Trophoblast cell (in vitro differentiated cells and primary cell): ENCODE measurements around the gene ZNF415.
A peak's percentile ranks its signal among the peaks of the same experiment; 100 is the strongest.

ENCODE experiments used
- DNase-seq, 2 donors: peaks; one replicate each; pipeline ENCODE4 v3.0.0-alpha.2; 2016
- H2AFZ ChIP-seq: 2 replicates; pipeline ENCODE4 v1.6.1; 2013; ENCODE audit warnings: low read length, moderate library complexity, mild to moderate bottlenecking; ENCODE audit not compliant: insufficient read depth, poor library complexity
- H2AK5ac ChIP-seq: 2 replicates; pipeline ENCODE4 v1.6.1; 2013; ENCODE audit warnings: mild to moderate bottlenecking, low read length
- H2BK120ac ChIP-seq: 2 replicates; pipeline ENCODE4 v1.6.1; 2013; ENCODE audit warnings: low read length, mild to moderate bottlenecking, moderate library complexity; ENCODE audit not compliant: insufficient read depth, poor library complexity
- H2BK12ac ChIP-seq: 2 replicates; pipeline ENCODE4 v1.6.1; 2013; ENCODE audit warnings: mild to moderate bottlenecking, low read length, moderate library complexity
- H2BK5ac ChIP-seq: 2 replicates; pipeline ENCODE4 v1.6.1; 2013; ENCODE audit warnings: low read length, low read depth, moderate library complexity, mild to moderate bottlenecking; ENCODE audit not compliant: poor library complexity
- H3K14ac ChIP-seq: 2 replicates; pipeline ENCODE4 v1.6.1; 2013; ENCODE audit warnings: mild to moderate bottlenecking, low read length
- H3K18ac ChIP-seq: 2 replicates; pipeline ENCODE4 v1.6.1; 2013; ENCODE audit warnings: mild to moderate bottlenecking, low read length
- H3K23ac ChIP-seq: 2 replicates; pipeline ENCODE4 v1.6.1; 2013; ENCODE audit warnings: low read length
- H3K27ac ChIP-seq: 2 replicates; pipeline ENCODE4 v1.5.1; 2013; ENCODE audit warnings: low read depth, mild to moderate bottlenecking, inconsistent platforms, low read length, moderate library complexity
- H3K27me3 ChIP-seq: 2 replicates; pipeline ENCODE4 v1.6.1; 2013; ENCODE audit warnings: inconsistent platforms, mild to moderate bottlenecking, low read length, moderate library complexity; ENCODE audit not compliant: insufficient read depth
- H3K36me3 ChIP-seq, 2 experiments: 1 replicate in 1 of 2; 2 replicates in 1 of 2; pipeline ENCODE4 v1.6.1; 2013; ENCODE audit warnings: low read length in 2 of 2, mild to moderate bottlenecking in 2 of 2, moderate library complexity in 1 of 2; ENCODE audit not compliant: insufficient read depth in 2 of 2, control insufficient read depth in 1 of 2
- H3K4ac ChIP-seq: 2 replicates; pipeline ENCODE4 v1.6.1; 2013; ENCODE audit warnings: low read depth, mild to moderate bottlenecking, low read length, moderate library complexity
- H3K4me1 ChIP-seq, 2 experiments: 1 replicate in 1 of 2; 2 replicates in 1 of 2; pipeline ENCODE4 v1.6.1; 2013; ENCODE audit warnings: low read length in 2 of 2, mild to moderate bottlenecking in 2 of 2, moderate library complexity in 1 of 2; ENCODE audit not compliant: insufficient read depth in 2 of 2, control insufficient read depth in 1 of 2
- H3K4me2 ChIP-seq: 2 replicates; pipeline ENCODE4 v1.6.1; 2013; ENCODE audit warnings: inconsistent platforms, mild to moderate bottlenecking, low read length, moderate library complexity
- H3K4me3 ChIP-seq: 2 replicates; pipeline ENCODE4 v1.5.1; 2013; ENCODE audit warnings: mild to moderate bottlenecking, low read depth, low read length, inconsistent platforms
- H3K79me1 ChIP-seq: one replicate; pipeline ENCODE4 v1.6.1; 2013; ENCODE audit warnings: low read length
- H3K79me2 ChIP-seq: 2 replicates; pipeline ENCODE4 v1.6.1; 2013; ENCODE audit warnings: low read length, mild to moderate bottlenecking; ENCODE audit not compliant: control insufficient read depth, insufficient read depth, poor library complexity
- H3K9ac ChIP-seq: 2 replicates; pipeline ENCODE4 v1.6.1; 2013; ENCODE audit warnings: mild to moderate bottlenecking, low read length
- H3K9me3 ChIP-seq: 2 replicates; pipeline ENCODE4 v1.6.1; 2013; ENCODE audit warnings: low read depth, mild to moderate bottlenecking, control low read depth, inconsistent platforms, low read length; ENCODE audit not compliant: insufficient read depth
- H4K12ac ChIP-seq: 2 replicates; pipeline ENCODE4 v1.6.1; 2013; ENCODE audit warnings: low read depth, mild to moderate bottlenecking, low read length, moderate library complexity
- H4K8ac ChIP-seq: 2 replicates; pipeline ENCODE4 v1.6.1; 2013; ENCODE audit warnings: low read depth, mild to moderate bottlenecking, low read length, moderate library complexity
- H4K91ac ChIP-seq: one replicate; pipeline ENCODE4 v1.6.1; 2013; ENCODE audit warnings: low read depth, mild to moderate bottlenecking, low read length, moderate library complexity
- WGBS: extraction: QIAGEN DNeasy Blood & Tissue Kit; methylation state at CpG from one replicate; pipeline ENCODE4 v1.1.7; 2013; ENCODE audit warnings: missing lambda C conversion rate; ENCODE audit not compliant: insufficient read length, insufficient coverage; ENCODE audit errors: extremely low coverage; 5-methylcytosine and 5-hydroxymethylcytosine counted together

The ZNF415 gene

GRCh38 chr19:53136432-53136831, 3.7 kb upstream of the ZNF415 start:
- Histone ChIP-seq H4K12ac (no peak overlapping the region), H3K18ac (no peak overlapping the region), H2BK120ac (no peak overlapping the region), H2BK5ac (no peak overlapping the region), H2AFZ (no peak overlapping the region), H3K27ac (no peak overlapping the region), H2AK5ac (no peak overlapping the region), H3K4ac (no peak overlapping the region), H3K14ac (no peak overlapping the region), H3K4me1 (peaks cover 2 to 6% of the 10 kb centered on the region in 2 experiments), H3K79me2 (no peaks in the 10 kb centered on the region), H4K8ac (no peak overlapping the region), H3K27me3 (no peaks in the 10 kb centered on the region), H3K9ac (no peak overlapping the region), H3K9me3 (peaks cover 4% of the 10 kb centered on the region), H3K36me3 (peaks cover 0 to 5% of the 10 kb centered on the region in 2 experiments), H3K4me2 (no peak overlapping the region), H3K79me1 (peaks cover 2% of the 10 kb centered on the region), H3K23ac (no peak overlapping the region), H4K91ac (no peak overlapping the region), H3K4me3 (no peak overlapping the region), H2BK12ac (no peak overlapping the region)
- peak in 1 of 2 donors; percentile 47 for DNase-seq
- no CpG with 5 or more reads among the region's 3 CpGs for WGBS

- no peak overlapping the region for H3K9ac ChIP-seq
- no peak overlapping the region for H2BK5ac ChIP-seq
- no peak overlapping the region for H3K14ac ChIP-seq
- no peaks in the 10 kb centered on the region for H3K36me3 ChIP-seq
- peaks cover 2 to 7% of the 10 kb centered on the region in 2 experiments for H3K4me1 ChIP-seq
- no peak overlapping the region for H3K4ac ChIP-seq
- WGBS, result no CpG with 5 or more reads among the region's 6 CpGs
- no peak overlapping the region for H2BK12ac ChIP-seq
- no peak overlapping the region for H2AK5ac ChIP-seq
- H3K79me2 ChIP-seq, result no peaks in the 10 kb centered on the region
- no peaks in the 10 kb centered on the region for H3K27me3 ChIP-seq
- H2BK120ac ChIP-seq, result no peak overlapping the region
- H3K4me3 ChIP-seq, result no peak overlapping the region
- H3K4me2 ChIP-seq, result peak overlapping the region; percentile 67
- H2AFZ ChIP-seq, result no peak overlapping the region
- peaks cover 2% of the 10 kb centered on the region for H3K79me1 ChIP-seq
- no peak overlapping the region for H4K91ac ChIP-seq
- H3K27ac ChIP-seq, result no peak overlapping the region
- peak overlapping the region; percentile 47 for H3K18ac ChIP-seq
- no peak overlapping the region for H3K23ac ChIP-seq
- H3K9me3 ChIP-seq, result no peaks in the 10 kb centered on the region
- no peak for DNase-seq
- H4K8ac ChIP-seq, result no peak overlapping the region
- H4K12ac ChIP-seq, result no peak overlapping the region
Observed at GRCh38 chr19:53131727-53132126, 983 bp downstream of the ZNF415 start.

GRCh38 chr19:53131085-53131590, 1.6 kb downstream of the ZNF415 start:
- Histone ChIP-seq H3K14ac (no peak overlapping the region), H3K79me2 (no peaks in the 10 kb centered on the region), H3K27ac (no peak overlapping the region), H3K79me1 (peaks cover 2% of the 10 kb centered on the region), H3K4me2 (no peak overlapping the region), H3K9ac (no peak overlapping the region), H3K36me3 (no peaks in the 10 kb centered on the region), H3K27me3 (no peaks in the 10 kb centered on the region), H3K4me3 (no peak overlapping the region), H3K18ac (no peak overlapping the region), H3K9me3 (no peaks in the 10 kb centered on the region), H2BK12ac (no peak overlapping the region), H4K91ac (no peak overlapping the region), H4K12ac (no peak overlapping the region), H2AFZ (no peak overlapping the region), H2BK5ac (no peak overlapping the region), H4K8ac (no peak overlapping the region), H3K4ac (no peak overlapping the region), H2BK120ac (no peak overlapping the region), H2AK5ac (no peak overlapping the region), H3K4me1 (peaks cover 2 to 7% of the 10 kb centered on the region in 2 experiments), H3K23ac (no peak overlapping the region)
- no peak for DNase-seq
- WGBS, result 100% methylated on average over 3 of the region's 4 CpGs

- no peaks in the 10 kb centered on the region for H3K79me2 ChIP-seq
- H3K4me3 ChIP-seq, result no peak overlapping the region
- H3K4ac ChIP-seq, result no peak overlapping the region
Observed at GRCh38 chr19:53130506-53130905, 2.2 kb downstream of the ZNF415 start.

More at GRCh38 chr19:53130506-53130905, 2.2 kb downstream of the ZNF415 start:
- H3K9me3 ChIP-seq, result no peaks in the 10 kb centered on the region
- H4K91ac ChIP-seq, result no peak overlapping the region
- no peak overlapping the region for H2AK5ac ChIP-seq
- no peak overlapping the region for H3K27ac ChIP-seq
- no CpG with 5 or more reads among the region's 7 CpGs for WGBS
- no peak for DNase-seq
- H2BK5ac ChIP-seq, result no peak overlapping the region
- H3K9ac ChIP-seq, result no peak overlapping the region
- no peak overlapping the region for H2BK120ac ChIP-seq
- peaks cover 2% of the 10 kb centered on the region for H3K79me1 ChIP-seq
- H3K23ac ChIP-seq, result no peak overlapping the region
- H3K14ac ChIP-seq, result no peak overlapping the region
- H2AFZ ChIP-seq, result no peak overlapping the region
- no peak overlapping the region for H4K8ac ChIP-seq
- H3K36me3 ChIP-seq, result no peaks in the 10 kb centered on the region
- H3K4me2 ChIP-seq, result no peak overlapping the region
- H3K4me1 ChIP-seq, result peaks cover 2 to 7% of the 10 kb centered on the region in 2 experiments
- no peak overlapping the region for H3K18ac ChIP-seq
- H4K12ac ChIP-seq, result no peak overlapping the region
- no peaks in the 10 kb centered on the region for H3K27me3 ChIP-seq
- no peak overlapping the region for H2BK12ac ChIP-seq
